CD4-positive, alpha-beta T cell treated with Interleukin-2 at 100 ng/mL for 4 hours (primary cell): ENCODE measurements around the gene MTMR3.
"Not testable (repeated sequence)": the region's sequence is repeated elsewhere in the genome, so short reads cannot be mapped to it uniquely, and the experiment has no call there.

ENCODE experiments used
- DNase-seq: peaks from one replicate; pipeline ENCODE4 v3.0.0-alpha.2; 2020; ENCODE audit warnings: low spot score

MTMR3 gene

GRCh38 chr22:29883045-29883774 is at the start of gene MTMR3:
Gene MTMR3, plus strand, starts transcription at chr22:29883174. Its CDS starts 87,886 bp downstream, at chr22:29971060.
- peak; percentile 93 for DNase-seq

DNA sequence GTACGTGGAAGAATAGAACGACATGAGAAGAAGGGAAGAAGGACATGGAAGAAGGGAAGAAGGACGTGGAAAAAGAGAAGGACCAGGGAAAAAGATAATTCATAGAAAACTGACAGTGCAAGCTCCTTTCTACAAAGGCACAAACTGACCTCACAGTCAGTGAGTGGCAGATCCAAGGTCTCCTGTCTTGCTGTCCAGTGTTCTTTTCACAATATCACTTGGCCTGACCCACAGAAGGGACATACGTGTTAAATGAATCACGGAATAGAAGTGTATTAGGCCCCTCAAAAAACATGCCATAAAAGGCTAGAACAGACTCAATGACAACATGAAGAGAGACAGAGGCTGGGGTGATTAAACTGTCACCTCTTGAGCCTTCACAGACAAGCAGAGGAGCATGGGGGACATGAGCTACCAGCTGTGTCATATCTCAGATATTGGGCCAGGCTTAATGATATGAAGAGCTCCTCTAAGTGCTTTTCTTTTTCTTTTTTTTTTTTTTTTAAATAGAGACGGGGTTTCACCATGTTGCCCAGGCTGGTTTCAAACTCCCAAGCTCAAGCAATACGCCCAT is 49.5 kb upstream of the MTMR3 start:
- DNase-seq, result no peak

GRCh38 chr22:29834046-29834445 is 48.9 kb upstream of the MTMR3 start:
- DNase-seq, result no peak

GRCh38 chr22:29836791-29837370 is 46.1 kb upstream of the MTMR3 start:
- DNase-seq, result not testable (repeated sequence)

DNA sequence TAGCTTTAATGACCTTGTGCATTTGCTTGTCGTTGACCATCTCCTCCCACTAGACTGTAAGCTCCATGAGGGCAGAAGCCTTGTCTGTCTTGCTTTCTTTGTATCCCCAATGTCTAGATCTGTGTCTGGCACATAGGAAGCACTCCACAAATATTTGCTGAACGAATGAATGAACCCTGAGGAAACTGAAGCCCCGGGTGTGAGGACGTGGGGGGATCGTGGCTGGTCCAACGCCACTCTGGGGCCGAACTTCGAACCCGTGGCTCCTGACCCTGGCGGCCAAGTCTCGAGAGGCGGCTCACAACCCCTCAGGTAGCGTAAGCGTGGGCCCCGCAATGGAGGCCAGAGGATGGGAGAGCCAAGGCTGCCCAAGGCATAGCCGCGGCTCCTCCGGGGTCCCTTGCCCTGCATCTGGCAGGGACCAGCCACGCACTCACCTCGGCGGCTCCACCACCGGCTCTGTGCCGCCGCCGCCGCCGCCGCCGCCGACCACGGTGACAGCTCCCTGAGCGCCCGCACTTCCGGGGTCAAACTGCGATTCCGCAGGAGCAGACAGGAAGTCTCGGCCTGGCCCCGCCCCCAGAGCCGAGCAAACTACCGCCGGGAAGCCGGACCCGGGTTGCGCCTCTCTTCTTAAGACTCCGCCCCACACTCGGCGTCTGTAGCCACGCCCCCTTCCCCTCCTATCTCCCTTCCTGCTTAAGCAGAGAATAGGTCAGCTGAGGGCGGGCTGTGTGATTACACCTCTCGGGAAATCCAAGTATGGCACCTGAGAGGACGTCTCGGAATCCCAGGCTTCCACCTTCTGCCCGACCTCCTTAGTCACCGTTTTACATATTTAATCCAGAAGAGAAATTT is 45.0 kb upstream of the MTMR3 start, which contains the start of gene ASCC2:
Gene ASCC2, minus strand, starts transcription at position 534 of the 858 bp plus-strand sequence. CDS start 5,949 bp downstream, outside the sequence.
- DNase-seq, result peak; percentile 98

- DNase-seq, result no peak
These were observed 44.4 kb upstream of the MTMR3 start for GRCh38 chr22:29838599-29838956.

DNA sequence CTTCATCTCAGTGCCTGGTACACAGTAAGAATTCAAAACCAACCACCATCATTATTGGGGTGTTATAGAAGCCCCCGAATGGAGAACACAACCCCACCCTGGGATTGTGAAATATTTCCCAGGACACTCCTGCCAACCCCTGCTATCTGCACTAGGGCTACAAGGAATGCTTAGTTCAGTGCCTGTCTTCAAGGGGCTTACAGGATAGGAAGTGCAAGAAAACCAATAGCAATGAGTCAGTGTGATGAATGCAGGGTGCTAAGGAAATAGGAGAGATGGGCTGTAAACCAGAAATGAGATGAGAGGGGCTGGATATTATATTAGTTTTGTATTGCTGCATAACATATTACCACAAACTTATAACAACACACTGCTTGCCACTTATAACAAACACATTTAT is 43.9 kb upstream of the MTMR3 start:
- DNase-seq, result no peak

GRCh38 chr22:29840498-29840897 is 42.5 kb upstream of the MTMR3 start:
- DNase-seq, result no peak

DNA sequence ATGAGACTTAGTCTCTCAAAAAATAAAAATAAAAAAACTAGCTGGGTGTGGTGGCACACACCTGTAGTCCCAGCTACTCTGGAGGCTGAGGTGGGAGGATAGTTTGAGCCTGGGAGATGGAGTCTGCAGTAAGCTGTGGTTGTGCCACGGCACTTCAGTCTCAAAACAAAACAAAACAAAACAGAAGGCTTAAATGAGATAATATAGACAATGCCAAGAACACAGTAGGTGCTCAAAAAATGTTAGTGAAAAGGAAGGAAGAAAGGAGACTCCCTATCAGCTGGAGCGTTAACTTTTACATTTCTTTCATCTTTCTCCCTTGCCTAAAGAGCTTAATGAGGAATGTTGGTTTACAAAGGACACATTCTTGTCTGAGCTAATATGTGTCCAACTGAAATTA is 40.8 kb upstream of the MTMR3 start:
- DNase-seq, result no peak

- DNase-seq, result no peak
These were observed 40.2 kb upstream of the MTMR3 start for GRCh38 chr22:29842740-29843139.

GRCh38 chr22:29846290-29846689 is 36.7 kb upstream of the MTMR3 start:
- DNase-seq, result no peak

- no peak for DNase-seq
These were observed 34.9 kb upstream of the MTMR3 start for GRCh38 chr22:29848111-29848510.

- DNase-seq, result no peak
These were observed 28.5 kb upstream of the MTMR3 start for GRCh38 chr22:29854432-29854831.

DNA sequence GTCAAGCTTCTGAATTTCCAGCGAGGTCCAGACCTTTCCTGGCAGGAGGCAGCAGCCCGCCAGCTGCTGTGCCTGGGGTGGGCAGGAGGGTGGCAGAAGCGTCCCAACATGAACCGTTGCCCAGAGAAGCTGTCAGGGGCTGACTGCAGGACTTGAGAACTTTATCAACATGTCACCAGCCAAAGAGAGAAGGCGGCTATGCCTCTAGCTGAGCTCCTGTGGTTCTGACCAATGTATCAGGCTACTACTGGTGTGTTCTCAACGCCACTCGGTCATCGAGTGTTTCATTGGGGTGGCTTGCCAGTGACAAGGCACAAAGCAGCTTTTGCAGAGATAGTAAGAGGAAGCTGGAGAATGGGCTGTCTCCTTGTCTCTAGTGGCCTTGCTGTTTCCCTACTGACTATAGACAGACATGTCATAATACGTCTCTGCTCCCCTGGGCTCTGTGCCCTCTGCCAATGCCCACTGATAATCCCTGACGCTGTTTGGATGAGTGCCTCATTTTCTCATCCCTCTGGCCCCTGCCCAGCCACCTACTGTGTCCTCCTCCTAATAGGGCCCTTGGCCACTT is 27.3 kb upstream of the MTMR3 start:
- no peak for DNase-seq

DNA sequence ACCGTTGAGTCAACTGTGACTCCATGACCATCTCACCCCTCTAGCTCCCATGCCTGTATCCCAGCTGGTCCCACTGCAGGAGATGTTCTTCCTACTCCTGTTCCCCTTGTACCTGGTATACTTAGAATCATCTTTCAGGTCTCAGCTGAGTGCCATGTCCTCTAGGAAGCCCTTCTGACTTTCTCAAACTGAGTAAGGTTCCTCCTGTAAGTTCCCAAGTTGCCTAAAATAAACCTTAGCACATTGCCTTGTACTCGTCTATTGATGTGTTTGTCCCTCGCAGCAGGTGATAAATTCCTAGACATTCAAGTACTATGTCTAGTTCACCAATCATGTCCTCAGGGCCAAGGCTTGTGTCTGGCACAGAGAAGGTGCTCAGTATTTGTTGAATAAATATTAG is 26.5 kb upstream of the MTMR3 start:
- no peak for DNase-seq

DNA sequence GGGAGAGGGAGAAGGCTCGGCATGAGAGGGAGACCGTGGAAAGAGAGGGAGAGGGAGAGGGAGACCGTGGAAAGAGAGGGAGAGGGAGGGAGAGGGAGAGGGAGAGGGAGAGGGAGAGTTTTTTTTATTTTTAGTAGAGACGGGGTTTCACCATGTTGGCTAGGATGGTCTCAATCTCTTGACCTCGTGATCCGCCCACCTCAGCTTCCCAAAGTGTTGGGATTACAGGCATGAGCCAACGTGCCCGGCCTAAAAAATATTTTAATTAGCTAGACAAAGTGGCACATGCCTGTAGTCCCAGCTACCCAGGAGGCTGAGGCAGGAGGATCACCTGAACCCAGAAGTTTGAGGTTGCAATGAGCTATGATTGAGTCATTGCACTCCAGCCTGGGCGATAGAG is 23.9 kb upstream of the MTMR3 start:
- DNase-seq, result not testable (repeated sequence)

- DNase-seq, result no peak
These were observed 22.8 kb upstream of the MTMR3 start for GRCh38 chr22:29860006-29860766.

DNA sequence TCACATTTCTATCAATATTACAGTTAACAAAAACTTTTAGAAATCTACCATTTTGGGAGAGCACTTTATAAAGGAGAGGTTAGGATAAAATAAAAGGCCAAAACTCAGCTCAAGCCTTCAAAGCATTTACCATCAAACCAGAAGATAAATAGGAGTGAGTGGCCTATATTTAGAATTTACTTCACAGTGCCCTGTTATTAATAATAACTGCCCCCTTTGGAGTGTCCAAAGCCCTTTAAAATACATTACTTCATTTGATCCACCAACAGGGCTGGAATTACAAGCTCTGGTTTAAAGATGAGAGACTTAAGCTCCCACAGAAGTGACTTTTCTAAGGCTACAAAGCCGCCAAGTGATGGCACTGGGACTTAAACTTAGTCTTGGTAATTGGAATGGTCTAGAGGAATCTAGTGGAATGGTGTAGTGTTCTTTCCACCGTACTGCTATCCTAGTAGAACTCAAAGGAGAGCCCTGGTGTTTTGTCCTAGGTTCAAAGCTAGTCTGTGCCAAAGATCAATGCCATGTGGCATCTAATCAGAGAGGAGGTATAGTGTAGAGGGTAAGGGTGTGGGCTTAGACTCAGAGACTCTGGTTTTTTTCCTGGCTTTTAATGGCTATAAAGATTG is 21.2 kb upstream of the MTMR3 start:
- no peak for DNase-seq

DNA sequence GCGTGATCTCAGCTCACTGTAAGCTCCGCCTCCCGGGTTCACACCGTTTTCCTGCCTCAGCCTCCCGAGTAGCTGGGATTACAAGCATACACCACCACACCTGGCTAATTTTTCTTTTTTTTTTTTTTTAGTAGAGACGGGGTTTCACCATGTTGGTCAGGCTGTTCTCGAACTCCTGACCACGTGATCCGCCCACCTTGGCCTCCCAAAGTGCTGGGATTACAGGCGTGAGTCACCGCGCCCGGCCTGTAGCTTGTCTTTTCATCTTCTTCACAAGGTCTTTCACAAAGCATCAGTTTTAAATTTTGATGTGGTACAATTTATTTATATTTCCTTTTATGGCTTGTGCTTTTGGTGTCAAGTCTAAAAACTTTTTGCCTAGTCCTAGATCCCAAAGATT is 17.4 kb upstream of the MTMR3 start:
- DNase-seq, result not testable (repeated sequence)

GRCh38 chr22:29867260-29867659 is 15.7 kb upstream of the MTMR3 start:
- no peak for DNase-seq

DNA sequence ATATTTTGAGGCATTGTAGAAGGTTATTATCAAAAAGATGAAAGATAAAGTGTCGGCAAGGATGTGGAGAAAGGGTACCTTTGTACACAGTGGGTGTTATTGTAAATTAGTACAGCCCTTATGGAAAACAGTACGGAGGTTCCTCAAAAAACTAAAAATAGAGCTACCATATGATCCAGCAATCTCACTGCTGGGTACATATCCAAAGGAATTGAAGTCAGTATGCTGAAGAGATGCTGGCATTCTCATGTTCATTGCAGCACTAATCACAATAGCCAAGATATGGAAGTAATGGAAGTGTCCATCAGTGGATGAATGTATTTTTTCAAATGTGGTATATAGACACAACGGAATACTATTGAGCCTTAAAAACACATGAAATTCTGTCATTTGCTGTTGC is 15.1 kb upstream of the MTMR3 start:
- no peak for DNase-seq
